NT2/D1 (cell line): ENCODE results near the gene NR3C1.

Source experiments
- YY1 ChIP-seq: IDR thresholded peaks from 2 replicates; pipeline ENCODE4 v1.6.1; 2011; ENCODE audit not compliant: insufficient read length, insufficient read depth
- ZNF274 ChIP-seq: IDR thresholded peaks from 2 replicates; pipeline ENCODE4 v1.6.1; 2011; ENCODE audit warnings: mild to moderate bottlenecking, low read depth, low read length

- TF ChIP-seq ZNF274 (no peak), YY1 (no peak)
Observed at GRCh38 chr5:143244000-143244736, 159.3 kb downstream of the NR3C1 start.
